SKM-1 treated with dmso at 0.1 percent for 144 hours (cell line): ENCODE data around the gene PPP2R3A.

ENCODE experiments used
- DNase-seq: peaks from one replicate; lab custom pipeline; 2025; ENCODE audit not compliant: unreplicated experiment; lab: John Stamatoyannopoulos, UW

Gene PPP2R3A

GRCh38 chr3:135970506-135971116, 5.1 kb downstream of the PPP2R3A start:
- peak; percentile 54 for DNase-seq

GRCh38 chr3:135973841-135974240, 8.3 kb downstream of the PPP2R3A start:
- no peak for DNase-seq

DNA sequence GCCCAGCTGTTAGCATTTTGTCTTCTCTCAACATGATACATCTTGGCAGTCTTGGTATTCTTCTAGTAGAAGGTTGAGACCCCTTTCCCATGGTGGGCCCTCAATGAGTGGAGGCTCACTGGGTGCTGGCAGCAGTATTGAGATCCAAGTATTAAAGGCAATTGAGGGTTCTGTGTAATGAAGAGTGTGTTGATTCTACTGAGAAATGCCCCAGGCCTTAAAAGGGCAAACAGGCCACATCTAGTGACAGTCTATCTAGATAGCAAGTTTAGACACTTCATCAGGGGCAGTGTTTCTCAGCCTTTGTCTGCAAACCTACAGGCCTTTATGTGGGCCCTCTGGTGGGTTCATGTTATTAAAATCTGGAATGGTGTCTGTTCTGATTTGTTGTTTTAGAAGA, 9.5 kb downstream of the PPP2R3A start:
- no peak for DNase-seq

DNA sequence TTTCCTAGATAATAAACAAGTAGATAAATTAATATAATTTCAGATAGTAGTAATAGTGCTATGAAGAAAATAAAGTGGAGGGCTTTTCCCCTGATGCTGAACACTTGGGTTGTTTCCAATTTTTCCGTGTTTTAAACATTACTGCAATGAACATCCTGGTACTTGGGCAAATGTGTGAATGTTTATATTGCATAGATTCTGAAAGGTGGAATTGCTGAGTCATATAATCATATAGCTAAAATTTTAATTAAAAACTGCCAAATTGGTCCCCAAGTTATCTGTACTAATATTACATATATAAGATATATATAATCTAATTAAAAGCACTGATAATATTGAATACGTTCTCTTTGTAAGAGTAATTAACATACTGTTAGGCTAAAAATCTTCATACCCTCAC, 10.0 kb downstream of the PPP2R3A start:
- DNase-seq: no peak

- DNase-seq: no peak
Observed at GRCh38 chr3:135980343-135980742, 14.8 kb downstream of the PPP2R3A start.

- no peak for DNase-seq
Observed at GRCh38 chr3:135981701-135982403, 16.3 kb downstream of the PPP2R3A start.

GRCh38 chr3:135982404-135982761, 16.9 kb downstream of the PPP2R3A start:
- DNase-seq: no peak

DNA sequence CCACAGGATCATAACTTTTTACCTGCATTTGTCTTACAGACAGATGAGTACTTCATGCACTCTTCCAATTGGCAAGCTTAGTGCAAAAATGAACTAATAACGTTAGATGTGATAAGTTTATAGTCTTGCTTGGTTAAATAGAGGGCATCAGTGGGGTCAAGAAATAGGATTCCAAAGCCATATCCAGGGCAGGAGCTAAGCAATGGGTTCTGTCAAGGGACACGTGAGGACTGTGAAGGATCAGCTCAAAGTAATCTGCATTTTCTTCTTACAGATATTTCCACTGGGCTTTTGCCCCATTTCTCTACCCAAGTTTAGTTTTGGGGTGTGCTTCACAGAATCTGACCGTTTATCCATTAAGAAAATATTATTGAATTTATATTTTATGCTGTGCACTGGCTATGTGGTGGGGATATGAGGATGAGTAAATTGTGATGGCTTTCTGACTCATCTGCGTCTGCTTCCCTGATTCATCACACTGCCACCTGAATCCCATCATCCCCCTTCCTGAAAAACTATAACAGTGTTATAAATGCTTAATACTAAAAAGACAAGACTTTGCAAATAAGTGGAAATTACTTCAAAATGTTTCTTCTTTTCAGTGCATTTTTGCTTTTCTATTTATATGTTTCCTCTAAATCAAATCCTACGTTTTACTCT, 17.5 kb downstream of the PPP2R3A start:
- no peak for DNase-seq

GRCh38 chr3:135987661-135988060, 22.1 kb downstream of the PPP2R3A start:
- no peak for DNase-seq

GRCh38 chr3:135989242-135989641, 23.7 kb downstream of the PPP2R3A start:
- no peak for DNase-seq

DNA sequence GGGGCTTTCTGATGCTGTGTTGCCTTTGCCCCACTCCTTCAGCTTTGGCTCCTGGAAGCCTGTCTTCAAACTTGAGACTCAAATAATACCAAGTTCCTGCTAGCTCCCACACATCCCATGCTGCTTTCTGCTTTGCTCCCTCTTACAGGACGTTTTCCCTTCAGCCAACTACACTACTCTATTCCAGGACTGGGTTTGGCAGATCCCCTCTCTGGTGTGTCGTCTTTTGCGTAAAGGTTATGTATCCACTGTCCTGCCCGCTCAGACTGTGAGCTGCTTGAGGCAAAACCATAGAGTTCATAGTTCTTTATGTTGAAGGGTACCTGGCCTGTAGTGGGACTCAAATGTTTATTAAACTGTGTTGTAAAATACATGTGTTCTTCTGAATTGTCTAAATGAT, 25.4 kb downstream of the PPP2R3A start:
- DNase-seq: no peak

DNA sequence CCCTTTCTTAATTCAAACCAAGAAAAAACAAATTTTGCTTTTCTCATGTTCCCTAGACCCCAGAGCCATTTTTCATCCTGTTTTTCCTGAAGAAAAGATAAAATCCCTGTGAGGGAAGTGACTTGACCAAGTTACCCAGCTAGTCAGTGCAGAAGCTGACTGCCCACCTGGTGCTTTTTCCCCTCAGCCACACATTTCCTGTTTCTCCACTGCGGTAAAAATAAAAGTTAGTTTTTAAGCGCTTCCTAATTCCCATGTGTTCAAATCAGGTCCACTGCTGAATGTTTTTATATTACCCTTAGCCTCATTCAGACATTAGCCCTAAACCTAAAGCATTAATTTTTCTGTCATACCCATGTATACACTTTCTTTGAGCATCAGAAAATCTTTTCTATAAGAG, 26.1 kb downstream of the PPP2R3A start:
- no peak for DNase-seq

DNA sequence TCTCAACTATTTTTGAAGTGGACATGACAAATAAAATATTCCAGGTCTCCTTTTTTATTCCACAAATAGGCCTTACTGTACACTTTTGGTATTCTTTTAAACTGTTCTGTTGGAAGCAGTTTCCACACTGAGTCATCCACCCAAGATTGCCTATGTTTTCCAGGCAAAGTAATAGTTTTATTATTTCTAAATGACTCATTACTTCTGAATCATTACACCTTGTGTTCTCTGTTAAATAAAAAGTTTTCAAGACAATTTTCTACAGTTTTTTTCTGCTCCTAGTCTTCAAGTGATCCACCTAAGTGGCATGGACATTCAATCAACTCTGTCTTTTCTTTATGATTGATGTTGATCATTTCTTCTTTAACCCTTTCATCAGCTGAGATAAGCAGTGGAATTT, 26.5 kb downstream of the PPP2R3A start:
- no peak for DNase-seq

DNA sequence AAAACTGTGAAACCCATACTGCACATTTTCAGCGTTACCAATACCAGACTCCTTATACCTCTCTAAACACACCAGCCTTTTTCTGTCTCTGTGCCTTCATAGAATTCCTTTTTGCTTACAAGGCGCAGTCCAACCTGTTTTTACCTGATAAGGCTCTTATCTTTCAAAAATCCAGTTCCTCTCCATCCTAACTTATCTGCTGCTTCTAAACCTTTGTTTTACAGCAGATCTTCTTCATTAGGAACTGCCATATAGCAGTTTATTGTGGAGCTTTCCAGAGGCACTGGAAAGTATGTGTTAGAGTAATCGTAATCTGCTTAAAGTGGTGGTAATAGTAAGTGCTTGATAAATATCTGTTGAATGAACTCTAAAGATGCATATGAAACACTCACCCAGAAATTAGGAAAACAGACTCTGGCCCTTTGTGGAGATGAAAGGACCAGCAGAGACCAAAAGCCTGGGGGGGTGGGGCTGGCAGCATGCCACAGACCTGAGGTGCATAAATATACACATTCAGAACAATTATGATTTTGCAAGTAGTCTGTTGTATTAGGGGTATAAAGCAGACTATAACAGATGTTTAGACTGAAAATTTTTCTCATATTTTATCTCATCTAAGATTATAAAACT, 29.3 kb downstream of the PPP2R3A start:
- DNase-seq: no peak

GRCh38 chr3:135995766-135996165, 30.2 kb downstream of the PPP2R3A start:
- DNase-seq: no peak

DNA sequence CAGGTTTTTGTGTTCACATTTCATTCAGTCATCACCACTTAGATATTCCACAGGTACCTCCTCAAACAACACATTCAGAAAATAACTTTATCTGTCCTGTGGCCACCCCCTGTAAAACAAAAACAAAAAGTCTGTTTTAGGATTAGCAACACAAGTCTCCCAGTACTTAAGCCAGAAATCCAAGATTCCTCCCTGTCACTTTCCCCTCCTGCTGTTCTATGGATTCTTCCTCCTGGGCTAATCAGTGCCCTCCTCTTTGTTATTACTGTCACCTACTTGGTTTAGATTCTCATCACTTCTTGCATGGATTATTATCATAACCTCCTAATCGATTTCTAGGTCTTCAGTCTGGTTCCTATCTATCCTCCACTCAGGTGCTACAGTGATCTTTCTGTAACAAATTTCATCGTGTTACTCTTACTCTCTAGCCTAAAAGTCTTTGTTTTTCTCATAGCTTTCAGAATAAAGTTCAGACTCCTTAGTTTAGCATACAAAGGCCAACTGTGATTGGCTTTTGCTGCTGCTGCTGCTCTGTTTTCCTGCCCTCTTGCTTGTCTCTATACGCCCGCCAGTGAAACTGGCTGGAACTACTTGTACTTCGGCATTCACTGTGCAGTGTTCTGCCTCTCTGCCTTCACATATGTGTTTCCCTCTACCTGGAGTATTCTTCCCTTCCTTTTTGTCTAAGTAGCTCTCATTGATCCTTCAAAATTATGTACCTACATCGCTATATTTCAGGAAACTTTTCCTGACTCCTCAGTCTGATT, 32.2 kb downstream of the PPP2R3A start:
- no peak for DNase-seq

GRCh38 chr3:136008221-136008620, 42.7 kb downstream of the PPP2R3A start:
- DNase-seq: no peak

DNA sequence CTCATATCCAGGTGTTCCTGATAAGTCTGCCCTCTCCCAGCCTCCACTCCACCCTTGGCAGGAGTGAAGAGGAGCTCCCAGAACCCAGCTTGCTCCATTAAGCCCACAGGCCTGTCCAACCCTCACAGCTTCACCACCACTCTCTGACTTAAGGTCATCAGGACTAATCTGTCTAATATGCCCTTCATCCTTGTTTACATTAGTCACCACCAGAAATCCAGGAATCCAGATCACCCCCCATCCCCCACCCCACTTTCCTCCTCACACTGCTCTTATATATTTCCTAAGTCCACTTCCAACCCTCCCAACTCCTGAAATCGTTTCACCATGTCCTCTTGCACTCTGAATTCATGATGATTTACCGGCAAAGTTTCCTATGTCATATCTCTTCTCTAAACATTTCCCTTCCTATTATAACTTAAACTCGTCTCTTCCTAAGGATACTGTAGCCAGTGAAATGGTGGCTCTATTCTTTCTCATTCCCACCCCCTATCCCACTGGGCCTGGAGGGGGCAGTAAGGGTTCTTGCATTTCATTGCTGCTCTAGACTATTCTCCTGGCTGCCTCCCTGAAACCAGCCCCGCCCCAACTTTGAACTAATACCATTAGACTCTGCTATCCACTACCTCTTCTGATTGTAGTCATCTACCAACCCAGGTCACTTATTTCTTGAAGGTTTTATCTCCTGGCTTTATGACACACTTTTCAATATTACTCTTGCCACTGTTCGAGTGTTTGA, 43.4 kb downstream of the PPP2R3A start:
- no peak for DNase-seq

- DNase-seq: no peak
Observed at GRCh38 chr3:136018876-136019275, 53.3 kb downstream of the PPP2R3A start.

GRCh38 chr3:136021803-136022202, 56.3 kb downstream of the PPP2R3A start:
- DNase-seq: no peak
